CD4-positive, CD25-positive, alpha-beta regulatory T cell (primary cell): ENCODE results near the gene SLF1. TPM values are rescaled to one million over a fixed set of nuclear protein-coding genes. Genes with fewer than 3 reads are reported as not detected.
"Not testable (repeated sequence)": the region's sequence is repeated elsewhere in the genome, so short reads cannot be mapped to it uniquely, and the experiment has no call there.

Experiments used
- ATAC-seq, 2 donors: fragments of 150-1000 bp; cut with Tn5 transposase; one replicate each; pipeline ENCODE4 v1.10.0; 2021; ENCODE audit warnings: low read depth in 2 of 2, moderate number of reproducible peaks in 2 of 2, moderate library complexity in 1 of 2
- DNase-seq, 3 donors: peaks; one replicate each; pipeline versions ENCODE4 v3.0.0 to v3.0.0-alpha.2; 2012 to 2022; ENCODE audit warnings: mixed read lengths in 1 of 3
- H3K27ac ChIP-seq: one replicate; pipeline ENCODE4 v1.7.0; 2013; ENCODE audit warnings: mild to moderate bottlenecking, low read length; ENCODE audit not compliant: insufficient read depth, poor library complexity, severe bottlenecking
- H3K27me3 ChIP-seq: one replicate; pipeline ENCODE4 v1.7.0; 2013; ENCODE audit warnings: low read length; ENCODE audit not compliant: control insufficient read depth, insufficient read depth
- H3K36me3 ChIP-seq: one replicate; pipeline ENCODE4 v1.7.0; 2013; ENCODE audit warnings: mild to moderate bottlenecking, low read length, moderate library complexity; ENCODE audit not compliant: control insufficient read depth, insufficient read depth
- H3K4me1 ChIP-seq: 2 replicates; pipeline ENCODE4 v1.7.0; 2013; ENCODE audit warnings: mild to moderate bottlenecking, low read length; ENCODE audit not compliant: insufficient read depth, control insufficient read depth, poor library complexity, severe bottlenecking
- H3K4me3 ChIP-seq: one replicate; pipeline ENCODE4 v1.7.0; 2013; ENCODE audit warnings: low read depth, mild to moderate bottlenecking, low read length, moderate library complexity
- H3K9me3 ChIP-seq, 2 experiments: 1 replicate in 1 of 2; 2 replicates in 1 of 2; pipeline ENCODE4 v1.7.0; 2013; ENCODE audit warnings: low read length in 2 of 2, mild to moderate bottlenecking in 1 of 2, moderate library complexity in 1 of 2; ENCODE audit not compliant: control insufficient read depth in 2 of 2
- H3K27ac Mint-ChIP-seq, 3 donors: one replicate each; pipeline ENCODE4 v1.8.0; 2020 to 2022; ENCODE audit warnings: mild to moderate bottlenecking in 3 of 3, mixed read lengths in 3 of 3, moderate library complexity in 2 of 3
- H3K27me3 Mint-ChIP-seq: one replicate; pipeline ENCODE4 v1.8.0; 2022; ENCODE audit warnings: mild to moderate bottlenecking, mixed read lengths
- H3K36me3 Mint-ChIP-seq: one replicate; pipeline ENCODE4 v1.8.0; 2020; ENCODE audit warnings: mixed read lengths
- H3K4me1 Mint-ChIP-seq, 4 donors: one replicate each; pipeline ENCODE4 v1.8.0; 2020 to 2022; ENCODE audit warnings: mixed read lengths in 4 of 4, mild to moderate bottlenecking in 1 of 4
- H3K4me3 Mint-ChIP-seq, 4 donors: one replicate each; pipeline ENCODE4 v1.8.0; 2020 to 2022; ENCODE audit warnings: mild to moderate bottlenecking in 4 of 4, mixed read lengths in 4 of 4, moderate library complexity in 3 of 4
- H3K9me3 Mint-ChIP-seq, 7 donors: one replicate each; pipeline ENCODE4 v1.8.0; 2020 to 2022; ENCODE audit warnings: mixed read lengths in 7 of 7, mild to moderate bottlenecking in 3 of 7, moderate library complexity in 2 of 7
- polyA plus RNA-seq, 4 donors: library from polyadenylated mRNA; unstranded; fragments of 300-500 nt; fragmentation: Illumina TruSeq; gene quantifications; one replicate each; pipeline ENCODE4 v1.2.3, GENCODE V29; 2021
- total RNA-seq: library from RNA; stranded (reverse); gene quantifications from one replicate; pipeline ENCODE4 v1.2.3, GENCODE V29; 2022

SLF1 gene
- 16.5 TPM for total RNA-seq
- polyA plus RNA-seq, result 1 to 10 TPM; 6.7 to 7.2 (median 7.0) TPM

GRCh38 chr5:94618493-94619328 lies at the start of gene SLF1, which contains the start of gene KIAA0825:
TSS of gene SLF1 (plus strand) at chr5:94618669. CDS start at chr5:94628811, 10,142 bp downstream.
TSS of gene KIAA0825 (minus strand) at chr5:94618604. CDS start at chr5:94537126, 81,478 bp downstream.
- H3K4me3 ChIP-seq, result peak within 1 kb of the TSS; percentile 91

GRCh38 chr5:94571415-94571814 lies 47.1 kb upstream of the SLF1 start:
- no peak overlapping the region for H3K27ac Mint-ChIP-seq
- H3K4me1 ChIP-seq, result peaks cover 19% of the 10 kb centered on the region

More at GRCh38 chr5:94618493-94619328, at the start of gene SLF1, which contains the start of gene KIAA0825:
- peak; percentile 78 to 92 (median 87) for DNase-seq
- no peaks in the 10 kb centered on the region for H3K9me3 Mint-ChIP-seq
- Histone ChIP-seq H3K27ac (peak within 1 kb of the TSS; percentile 73), H3K27me3 (no peaks in the 10 kb centered on the region), H3K36me3 (no peaks in the 10 kb centered on the region), H3K4me1 (peaks cover 22% of the 10 kb centered on the region), H3K9me3 (no peaks in the 10 kb centered on the region)
- peak within 1 kb of the TSS; percentile 69 to 88 (median 74) for H3K27ac Mint-ChIP-seq
- peaks cover 4% of the 10 kb centered on the region for H3K36me3 Mint-ChIP-seq
- peak within 1 kb of the TSS; percentile 95 to 99 (median 97) for H3K4me3 Mint-ChIP-seq
- peaks cover 26 to 64% (median 42%) of the 10 kb centered on the region in 4 donors for H3K4me1 Mint-ChIP-seq
- ATAC-seq, result peak; percentile 93
- no peaks in the 10 kb centered on the region for H3K27me3 Mint-ChIP-seq

GRCh38 chr5:94573349-94573748 lies 45.1 kb upstream of the SLF1 start:
- DNase-seq, H3K36me3 Mint-ChIP-seq, H3K36me3 ChIP-seq, H3K27me3 ChIP-seq, H3K9me3 ChIP-seq, H3K4me3 ChIP-seq, H3K27ac Mint-ChIP-seq, H3K9me3 Mint-ChIP-seq, H3K4me3 Mint-ChIP-seq, H3K27ac ChIP-seq, ATAC-seq, H3K27me3 Mint-ChIP-seq: not testable (repeated sequence)
- peaks cover 25 to 42% (median 31%) of the 10 kb centered on the region in 4 donors for H3K4me1 Mint-ChIP-seq
- peaks cover 34% of the 10 kb centered on the region for H3K4me1 ChIP-seq

More at GRCh38 chr5:94571415-94571814, 47.1 kb upstream of the SLF1 start:
- no peaks in the 10 kb centered on the region for H3K9me3 ChIP-seq
- DNase-seq (no peak), ATAC-seq (no peak)
- no peaks in the 10 kb centered on the region for H3K9me3 Mint-ChIP-seq
- no peaks in the 10 kb centered on the region for H3K27me3 ChIP-seq
- no peaks in the 10 kb centered on the region for H3K27me3 Mint-ChIP-seq
- no peak overlapping the region for H3K27ac ChIP-seq
- peaks cover 13 to 26% (median 16%) of the 10 kb centered on the region in 4 donors for H3K4me1 Mint-ChIP-seq
- no peak overlapping the region for H3K4me3 ChIP-seq
- H3K4me3 Mint-ChIP-seq, result no peak overlapping the region
- H3K36me3 ChIP-seq, result no peaks in the 10 kb centered on the region
- H3K36me3 Mint-ChIP-seq, result no peaks in the 10 kb centered on the region

GRCh38 chr5:94575196-94575595 lies 43.3 kb upstream of the SLF1 start:
- no peaks in the 10 kb centered on the region for H3K36me3 Mint-ChIP-seq
- H3K4me1 ChIP-seq, result peaks cover 34% of the 10 kb centered on the region
- peak overlapping the region; percentile 0 to 58 (median 28) for H3K4me3 Mint-ChIP-seq
- H3K4me3 ChIP-seq, result peak overlapping the region; percentile 27
- H3K9me3 ChIP-seq, result no peaks in the 10 kb centered on the region
- DNase-seq (peak in 2 of 3 donors; percentile 14 to 50), ATAC-seq (peak; percentile 50 to 55)
- peak overlapping the region; percentile 27 for H3K27ac ChIP-seq
- H3K27me3 ChIP-seq, result no peaks in the 10 kb centered on the region
- H3K9me3 Mint-ChIP-seq, result no peaks in the 10 kb centered on the region
- peaks cover 25 to 46% (median 37%) of the 10 kb centered on the region in 4 donors for H3K4me1 Mint-ChIP-seq
- H3K36me3 ChIP-seq, result no peaks in the 10 kb centered on the region
- H3K27me3 Mint-ChIP-seq, result no peaks in the 10 kb centered on the region
- H3K27ac Mint-ChIP-seq, result peak overlapping the region; percentile 50 to 65 (median 58)

- peak in 2 of 3 donors; percentile 41 to 72 for DNase-seq
- no peak overlapping the region for H3K27ac ChIP-seq
- Mint-ChIP-seq H3K9me3 (peaks cover 0 to 6% (median 0%) of the 10 kb centered on the region in 7 donors), H3K27me3 (no peaks in the 10 kb centered on the region), H3K36me3 (no peaks in the 10 kb centered on the region), H3K4me1 (peaks cover 25 to 49% (median 37%) of the 10 kb centered on the region in 4 donors), H3K4me3 (peak overlapping the region; percentile 14 to 59 (median 40)), H3K27ac (no peak overlapping the region)
- no peaks in the 10 kb centered on the region for H3K36me3 ChIP-seq
- H3K27me3 ChIP-seq, result no peaks in the 10 kb centered on the region
- no peaks in the 10 kb centered on the region for H3K9me3 ChIP-seq
- H3K4me1 ChIP-seq, result peaks cover 34% of the 10 kb centered on the region
- ATAC-seq, result peak in 1 of 2 donors; percentile 34
- H3K4me3 ChIP-seq, result peak overlapping the region; percentile 58
These were observed 40.8 kb upstream of the SLF1 start for GRCh38 chr5:94577466-94578245.

GRCh38 chr5:94595281-94595840 lies 23.1 kb upstream of the SLF1 start:
- DNase-seq (no peak), ATAC-seq (no peak)
- H3K36me3 ChIP-seq, result no peaks in the 10 kb centered on the region
- H3K9me3 ChIP-seq, result no peaks in the 10 kb centered on the region
- Mint-ChIP-seq H3K27me3 (no peaks in the 10 kb centered on the region), H3K4me3 (no peak overlapping the region), H3K9me3 (peaks cover 0 to 10% (median 1%) of the 10 kb centered on the region in 7 donors), H3K4me1 (peaks cover 0 to 5% (median 0%) of the 10 kb centered on the region in 4 donors), H3K27ac (no peak overlapping the region), H3K36me3 (no peaks in the 10 kb centered on the region)
- H3K4me1 ChIP-seq, result no peaks in the 10 kb centered on the region
- no peak overlapping the region for H3K27ac ChIP-seq
- no peak overlapping the region for H3K4me3 ChIP-seq
- no peaks in the 10 kb centered on the region for H3K27me3 ChIP-seq

- H3K4me1 ChIP-seq, result peaks cover 9% of the 10 kb centered on the region
- H3K36me3 ChIP-seq, result no peaks in the 10 kb centered on the region
- Mint-ChIP-seq H3K27ac (no peak overlapping the region), H3K27me3 (no peaks in the 10 kb centered on the region), H3K4me3 (no peak overlapping the region), H3K9me3 (no peaks in the 10 kb centered on the region), H3K4me1 (peaks cover 8 to 42% (median 18%) of the 10 kb centered on the region in 4 donors), H3K36me3 (no peaks in the 10 kb centered on the region)
- H3K9me3 ChIP-seq, result no peaks in the 10 kb centered on the region
- no peak overlapping the region for H3K4me3 ChIP-seq
- ATAC-seq, result no peak
- no peaks in the 10 kb centered on the region for H3K27me3 ChIP-seq
- H3K27ac ChIP-seq, result no peak overlapping the region
- DNase-seq, result peak in 1 of 3 donors; percentile 44
These were observed 4.9 kb upstream of the SLF1 start for GRCh38 chr5:94613583-94613982.
